Hematopoietic multipotent progenitor cell treated with erythropoietin and hydrocortisone succinate and interleukin-3 and kit ligand, for 15 days (in vitro differentiated cells): Measurements from ENCODE around the gene EPB41.
A peak's percentile ranks its signal among the peaks of the same experiment; 100 is the strongest.
"Not testable (repeated sequence)": the region's sequence is repeated elsewhere in the genome, so short reads cannot be mapped to it uniquely, and the experiment has no call there.

Source experiments
- DNase-seq: peaks from one replicate; pipeline ENCODE4 v3.0.0-alpha.2; 2015; ENCODE audit warnings: low spot score

EPB41 gene

GRCh38 chr1:28981210-28981609 lies 66.8 kb downstream of the EPB41 start:
- DNase-seq = no peak

- DNase-seq = no peak
Measured at GRCh38 chr1:28982198-28982597, 67.8 kb downstream of the EPB41 start.

DNA sequence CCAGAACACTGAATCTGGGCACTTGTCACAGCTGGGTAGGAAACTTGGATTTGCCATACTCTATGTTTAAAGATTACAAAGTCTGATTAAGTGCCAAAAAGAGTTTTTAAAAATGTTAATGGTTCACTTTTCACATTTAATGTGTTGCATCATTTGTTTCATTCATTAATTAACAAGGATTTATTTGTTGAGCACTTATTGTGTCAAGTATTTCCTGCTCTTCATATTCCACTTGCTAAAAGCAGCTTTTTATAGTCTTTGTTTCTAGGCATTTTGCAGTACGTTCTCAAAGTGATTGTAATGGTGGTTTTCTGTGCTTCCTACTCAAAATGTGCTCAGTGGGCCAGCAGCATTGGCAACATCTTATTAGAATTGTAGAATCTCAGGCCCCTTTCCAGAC lies 68.7 kb downstream of the EPB41 start:
- DNase-seq = no peak

DNA sequence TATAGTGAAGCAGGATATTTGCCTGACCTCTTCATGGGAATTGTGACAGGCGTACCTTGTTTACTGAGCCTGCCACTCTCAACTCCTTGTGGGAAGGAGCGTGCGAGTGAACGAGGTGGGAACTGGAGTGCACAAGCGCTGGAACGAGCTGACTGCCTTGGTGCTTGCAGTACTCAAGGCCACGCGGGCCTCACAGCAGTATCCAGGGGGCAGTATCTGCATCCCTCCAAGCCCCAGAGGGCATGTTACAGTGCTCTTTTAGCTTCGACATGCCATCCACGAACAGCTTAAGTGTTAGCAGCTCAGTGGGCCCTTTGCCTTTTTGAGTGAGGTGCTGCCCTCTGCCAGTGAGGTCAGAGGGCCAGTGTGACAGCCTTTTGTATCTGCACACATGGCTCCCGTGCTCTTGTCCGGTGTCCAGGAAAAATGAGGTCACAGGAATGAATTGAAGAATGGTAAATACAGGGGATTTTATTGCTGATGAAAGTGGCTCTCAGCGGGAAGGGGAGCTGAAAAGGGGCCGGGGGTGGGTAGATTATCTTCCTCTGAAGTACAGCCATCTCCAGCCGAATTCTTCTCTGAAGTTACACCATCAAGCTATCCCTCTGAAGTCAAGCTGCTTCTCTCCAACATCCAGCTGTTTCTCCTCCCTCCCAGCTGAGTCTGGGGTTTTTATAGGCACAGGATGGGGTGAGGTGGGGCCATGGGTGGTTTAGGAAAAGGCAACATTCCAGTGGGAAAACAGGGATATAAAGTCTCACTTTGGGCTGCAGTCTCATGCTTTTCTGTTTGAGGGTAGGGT lies 69.3 kb downstream of the EPB41 start:
- DNase-seq = peak; percentile 42

DNA sequence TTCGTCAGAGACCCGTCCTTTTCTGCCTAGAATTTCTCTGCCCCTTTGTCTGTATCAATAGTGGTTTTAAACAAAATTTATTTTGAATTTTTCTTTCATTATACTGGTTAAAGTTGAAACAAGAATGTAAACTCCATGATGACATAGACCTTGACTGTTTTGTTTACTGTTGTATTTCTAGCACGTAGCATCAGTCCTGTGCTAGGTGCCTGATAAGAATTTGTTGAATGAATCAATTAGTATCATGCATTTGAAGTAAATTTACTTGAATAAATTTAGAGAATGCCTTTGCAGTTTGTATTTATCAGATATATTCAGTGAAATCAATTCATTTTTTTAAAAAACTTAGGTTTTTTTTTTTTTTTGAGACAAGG lies 69.9 kb downstream of the EPB41 start:
- DNase-seq = no peak

- no peak for DNase-seq
Measured at GRCh38 chr1:28985427-28985826, 71.1 kb downstream of the EPB41 start.

DNA sequence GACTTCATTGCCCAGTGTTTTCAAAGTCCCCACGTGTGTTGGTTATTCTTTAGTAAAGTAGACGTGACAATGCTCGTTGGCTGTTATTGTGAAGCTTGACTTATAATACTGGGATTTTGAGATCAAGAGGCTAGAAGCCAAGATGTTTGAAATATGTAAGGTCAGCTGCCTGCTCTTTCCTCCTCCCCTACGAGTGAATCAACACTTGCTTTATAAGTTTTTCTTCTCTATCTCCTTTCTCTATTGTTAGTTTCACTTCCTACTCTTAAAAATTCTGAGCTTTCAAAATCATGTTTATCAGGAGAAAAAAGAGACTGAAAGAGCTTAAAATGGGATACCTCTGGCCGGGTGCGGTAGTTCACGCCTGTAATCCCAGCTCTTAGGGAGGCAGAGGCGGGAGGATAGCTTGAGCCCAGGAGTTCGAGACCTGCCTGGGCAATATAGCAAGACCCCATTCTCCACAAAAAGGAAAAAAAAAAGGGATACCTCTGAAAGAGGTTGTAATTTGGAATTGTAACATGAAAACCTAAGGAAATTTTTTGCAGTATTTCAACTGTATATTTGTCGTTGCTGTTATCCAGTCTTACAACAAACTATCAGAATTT lies 72.0 kb downstream of the EPB41 start:
- no peak for DNase-seq

GRCh38 chr1:29002792-29003191 lies 88.4 kb downstream of the EPB41 start:
- no peak for DNase-seq

- DNase-seq = no peak
Measured at GRCh38 chr1:29004288-29004687, 89.9 kb downstream of the EPB41 start.

- DNase-seq = no peak
Measured at GRCh38 chr1:29004798-29005197, 90.4 kb downstream of the EPB41 start.

- DNase-seq = no peak
Measured at GRCh38 chr1:29011775-29012174, 97.4 kb downstream of the EPB41 start.

DNA sequence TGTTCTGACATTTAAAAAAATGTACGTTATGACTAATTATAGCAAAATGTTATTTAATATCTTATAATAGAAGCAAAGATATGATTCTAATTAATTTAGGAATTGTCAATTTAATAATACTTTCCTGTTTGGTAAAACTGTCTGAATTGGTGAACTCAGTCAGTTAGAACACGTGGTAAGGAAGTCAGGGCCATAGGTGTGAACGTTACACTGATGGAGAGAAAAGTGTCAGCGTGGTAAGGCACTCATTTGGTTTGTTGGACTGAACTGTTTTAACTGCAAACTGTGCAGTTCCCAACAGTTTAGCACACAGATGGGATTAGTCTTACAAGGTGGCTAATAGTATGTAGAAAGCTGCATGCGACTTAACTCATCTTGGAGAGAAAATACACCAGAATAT lies 102.9 kb downstream of the EPB41 start:
- DNase-seq = no peak

GRCh38 chr1:29017975-29018712 lies 103.8 kb downstream of the EPB41 start:
- DNase-seq = no peak

DNA sequence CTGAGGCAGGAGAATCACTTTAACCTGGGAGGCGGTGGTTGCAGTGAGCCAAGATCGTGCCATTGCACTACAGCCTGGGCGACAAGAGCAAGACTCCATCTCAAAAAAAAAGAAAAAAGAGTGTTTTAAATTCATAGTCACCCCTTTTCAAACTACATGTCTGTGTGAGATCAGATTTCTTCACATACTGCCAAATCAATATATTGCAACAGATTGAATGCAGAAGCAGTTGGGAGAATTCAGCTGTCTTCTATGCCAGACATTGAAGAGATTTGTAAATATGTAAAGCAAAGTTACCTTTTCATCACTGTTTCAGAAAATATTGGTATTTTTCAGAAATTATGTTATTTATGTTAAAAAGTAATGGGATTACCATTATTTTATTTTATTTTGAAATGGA lies 108.3 kb downstream of the EPB41 start:
- DNase-seq = no peak

- no peak for DNase-seq
Measured at GRCh38 chr1:29029667-29030066, 115.3 kb downstream of the EPB41 start.

GRCh38 chr1:29032841-29033240 lies 118.5 kb downstream of the EPB41 start:
- DNase-seq = peak; percentile 72

GRCh38 chr1:29033829-29034466 lies 119.6 kb downstream of the EPB41 start:
- DNase-seq = peak; percentile 72

- no peak for DNase-seq
Measured at GRCh38 chr1:29043274-29043965, 129.1 kb downstream of the EPB41 start.

DNA sequence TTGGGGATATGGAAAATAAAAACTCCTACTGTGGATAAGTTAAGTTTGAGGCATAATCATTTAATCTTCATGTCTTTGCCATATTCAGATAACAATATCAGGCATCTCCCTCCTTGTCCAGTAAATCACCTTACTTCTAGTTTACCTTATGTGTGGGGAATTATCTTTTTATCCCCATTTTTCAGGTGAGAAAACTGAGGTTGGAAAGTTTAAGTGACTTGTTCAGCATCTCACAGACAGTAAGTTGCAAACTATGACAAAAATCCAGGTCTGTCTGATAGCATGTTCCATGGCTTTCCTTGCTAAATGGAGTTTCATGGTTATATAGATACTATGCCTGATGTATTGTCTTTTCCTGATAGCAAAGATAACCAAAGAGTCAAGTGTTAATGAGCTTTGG lies 129.6 kb downstream of the EPB41 start:
- DNase-seq = no peak

- not testable (repeated sequence) for DNase-seq
Measured at GRCh38 chr1:29045663-29046062, 131.3 kb downstream of the EPB41 start.

DNA sequence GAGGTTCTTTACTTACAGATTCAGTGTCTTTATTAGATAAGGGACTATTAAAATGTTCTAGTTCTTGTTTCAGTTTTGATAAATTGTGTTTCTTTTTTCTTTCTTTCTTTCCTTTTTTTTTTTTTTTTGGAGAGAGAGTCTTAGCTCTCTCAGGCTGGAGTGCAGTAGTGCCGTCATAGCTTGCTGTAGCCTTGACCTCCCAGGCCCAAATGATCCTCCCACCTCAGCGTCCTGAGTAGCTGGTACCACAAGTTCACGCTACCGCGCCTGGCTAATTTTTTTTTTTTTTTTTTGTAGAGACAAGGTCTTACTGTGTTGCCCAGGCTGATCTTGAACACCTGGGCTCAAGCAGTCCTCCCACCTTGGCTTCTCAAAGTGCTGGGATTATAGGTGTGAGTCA lies 132.8 kb downstream of the EPB41 start:
- no peak for DNase-seq

- DNase-seq = no peak
Measured at GRCh38 chr1:29050166-29050565, 135.8 kb downstream of the EPB41 start.
